ENCODE results near the gene SRGAP3. TPM values are rescaled to one million over a fixed set of nuclear protein-coding genes. Genes with fewer than 3 reads are reported as not detected.

SRGAP3 gene
- total and polyA plus RNA-seq, 10 of the 15 experiments (the other 5 are each of a cell fraction or from before 2014, with no cell fraction given): 0.32 to 1.7 (median 0.99) TPM

GRCh38 chr3:9136746-9137465 is 112.5 kb downstream of the SRGAP3 start (continued):
- TF ChIP-seq CREB1 (IDR thresholded peaks at IDR 0.05; ENCODE audit: low read depth): no peak

GRCh38 chr3:9135930-9136525 is 113.4 kb downstream of the SRGAP3 start:
- TF ChIP-seq NBN (IDR thresholded peaks at IDR 0.05) (no peak), MYB (IDR thresholded peaks at IDR 0.05; ENCODE audit: borderline replicate concordance, low read depth, low read length) (no peak), EED (IDR thresholded peaks at IDR 0.05; ENCODE audit: low read depth) (no peak), SPI1 (IDR thresholded peaks at IDR 0.05; ENCODE audit: borderline replicate concordance, insufficient read depth, low read depth, low read length) (no peak), BACH1 (IDR thresholded peaks at IDR 0.05; ENCODE audit: borderline replicate concordance) (no peak), KDM1A (IDR thresholded peaks at IDR 0.05; ENCODE audit: borderline replicate concordance) (no peak), CHD1 (IDR thresholded peaks at IDR 0.05; ENCODE audit: low read depth, low read length) (no peak), CBX5 (IDR thresholded peaks at IDR 0.05; ENCODE audit: low read depth) (no peak), SUPT20H (IDR thresholded peaks at IDR 0.05; ENCODE audit: borderline replicate concordance, control insufficient read depth, low read depth, low read length) (no peak), NR2C2 (IDR thresholded peaks at IDR 0.05; ENCODE audit: borderline replicate concordance, control insufficient read depth, insufficient read length, low read depth) (no peak), EGR1 (IDR thresholded peaks at IDR 0.05; ENCODE audit: borderline replicate concordance in 1 of 2, low read depth in 2 of 2, low read length in 2 of 2) (no peak)
- TF ChIP-seq, protein P1, sequence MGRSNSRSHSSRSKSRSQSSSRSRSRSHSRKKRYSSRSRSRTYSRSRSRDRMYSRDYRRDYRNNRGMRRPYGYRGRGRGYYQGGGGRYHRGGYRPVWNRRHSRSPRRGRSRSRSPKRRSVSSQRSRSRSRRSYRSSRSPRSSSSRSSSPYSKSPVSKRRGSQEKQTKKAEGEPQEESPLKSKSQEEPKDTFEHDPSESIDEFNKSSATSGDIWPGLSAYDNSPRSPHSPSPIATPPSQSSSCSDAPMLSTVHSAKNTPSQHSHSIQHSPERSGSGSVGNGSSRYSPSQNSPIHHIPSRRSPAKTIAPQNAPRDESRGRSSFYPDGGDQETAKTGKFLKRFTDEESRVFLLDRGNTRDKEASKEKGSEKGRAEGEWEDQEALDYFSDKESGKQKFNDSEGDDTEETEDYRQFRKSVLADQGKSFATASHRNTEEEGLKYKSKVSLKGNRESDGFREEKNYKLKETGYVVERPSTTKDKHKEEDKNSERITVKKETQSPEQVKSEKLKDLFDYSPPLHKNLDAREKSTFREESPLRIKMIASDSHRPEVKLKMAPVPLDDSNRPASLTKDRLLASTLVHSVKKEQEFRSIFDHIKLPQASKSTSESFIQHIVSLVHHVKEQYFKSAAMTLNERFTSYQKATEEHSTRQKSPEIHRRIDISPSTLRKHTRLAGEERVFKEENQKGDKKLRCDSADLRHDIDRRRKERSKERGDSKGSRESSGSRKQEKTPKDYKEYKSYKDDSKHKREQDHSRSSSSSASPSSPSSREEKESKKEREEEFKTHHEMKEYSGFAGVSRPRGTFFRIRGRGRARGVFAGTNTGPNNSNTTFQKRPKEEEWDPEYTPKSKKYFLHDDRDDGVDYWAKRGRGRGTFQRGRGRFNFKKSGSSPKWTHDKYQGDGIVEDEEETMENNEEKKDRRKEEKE (IDR thresholded peaks at IDR 0.05): no peak
- CTCF ChIA-PET: no interaction called here
- Histone ChIP-seq H3K36me3 (ENCODE audit: control insufficient read depth in 2 of 2, insufficient read depth in 2 of 2, low read length in 1 of 2) (no peaks in the 10 kb centered on the region), H3K4me3 (no peak overlapping the region), H4K20me1 (ENCODE audit: control insufficient read depth, insufficient read depth) (no peaks in the 10 kb centered on the region), H3K4me1 (ENCODE audit: control insufficient read depth, insufficient read depth, low read length) (no peaks in the 10 kb centered on the region), H3K79me2 (ENCODE audit: control insufficient read depth, insufficient read depth, low read length) (no peaks in the 10 kb centered on the region), H3K27me3 (replicated peaks in 1 of 2; ENCODE audit: control insufficient read depth in 2 of 2, insufficient read depth in 2 of 2, low read length in 1 of 2) (peaks cover 0 to 7% of the 10 kb centered on the region in 2 experiments; a peak in 2 of 4 replicates), H3K27ac (ENCODE audit: control insufficient read depth, insufficient read depth) (no peak overlapping the region), H3K4me2 (ENCODE audit: control insufficient read depth, insufficient read depth) (no peak overlapping the region), H2AFZ (ENCODE audit: control insufficient read depth, low read depth, low read length) (no peak overlapping the region), H3K9me3 (replicated peaks; ENCODE audit: control insufficient read depth, insufficient read depth, low read length) (no peaks in the 10 kb centered on the region; the same call in 2 of the 3 replicates), H3K9ac (ENCODE audit: control insufficient read depth, insufficient read depth, low read length) (no peak overlapping the region)
- FAIRE-seq: no peak
- SMC1A ChIA-PET (ENCODE audit: uncharacterized antibody, unreplicated experiment): no interaction called here
- no peak for ATAC-seq
- WGBS (ENCODE audit: insufficient coverage, insufficient replicate concordance, low lambda C conversion rate, missing lambda C conversion rate): 39% methylated on average over 37 of the region's 56 CpGs
- POLR2A ChIA-PET: no interaction called here
- no peak for DNase-seq (ENCODE audit: low read depth, low spot score)
- RAD21 ChIA-PET (ENCODE audit: unreplicated experiment): no interaction called here
- intact Hi-C loops (cut with micrococcal nuclease; ENCODE audit: unreplicated experiment) (no loop called here), in situ Hi-C loops (cut with MboI) (no loop called here)
- no TSS peak for BruUV-seq (replicated peaks)
